ENCODE measurements around the gene USP12.

USP12 gene

DNA sequence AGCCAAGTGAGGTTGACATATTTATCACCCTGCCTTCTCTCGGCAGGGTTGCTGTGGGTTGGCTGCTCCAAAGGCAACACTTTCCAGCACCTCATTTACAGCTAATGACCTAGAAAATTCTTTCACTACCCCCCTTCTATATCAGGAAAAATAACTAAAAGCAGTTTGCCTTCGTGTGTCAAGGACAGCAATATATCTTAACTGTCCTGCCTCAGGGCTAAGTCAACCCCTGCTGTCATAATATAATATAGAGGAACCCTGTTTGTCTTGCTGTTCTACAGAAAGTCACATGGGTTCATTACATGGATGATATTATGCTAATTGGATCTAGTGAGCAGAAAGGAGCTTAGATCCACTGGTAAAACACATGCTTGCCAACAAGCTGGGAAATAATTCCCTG lies 28.1 kb upstream of the USP12 start:
- TF ChIP-seq, protein P1, sequence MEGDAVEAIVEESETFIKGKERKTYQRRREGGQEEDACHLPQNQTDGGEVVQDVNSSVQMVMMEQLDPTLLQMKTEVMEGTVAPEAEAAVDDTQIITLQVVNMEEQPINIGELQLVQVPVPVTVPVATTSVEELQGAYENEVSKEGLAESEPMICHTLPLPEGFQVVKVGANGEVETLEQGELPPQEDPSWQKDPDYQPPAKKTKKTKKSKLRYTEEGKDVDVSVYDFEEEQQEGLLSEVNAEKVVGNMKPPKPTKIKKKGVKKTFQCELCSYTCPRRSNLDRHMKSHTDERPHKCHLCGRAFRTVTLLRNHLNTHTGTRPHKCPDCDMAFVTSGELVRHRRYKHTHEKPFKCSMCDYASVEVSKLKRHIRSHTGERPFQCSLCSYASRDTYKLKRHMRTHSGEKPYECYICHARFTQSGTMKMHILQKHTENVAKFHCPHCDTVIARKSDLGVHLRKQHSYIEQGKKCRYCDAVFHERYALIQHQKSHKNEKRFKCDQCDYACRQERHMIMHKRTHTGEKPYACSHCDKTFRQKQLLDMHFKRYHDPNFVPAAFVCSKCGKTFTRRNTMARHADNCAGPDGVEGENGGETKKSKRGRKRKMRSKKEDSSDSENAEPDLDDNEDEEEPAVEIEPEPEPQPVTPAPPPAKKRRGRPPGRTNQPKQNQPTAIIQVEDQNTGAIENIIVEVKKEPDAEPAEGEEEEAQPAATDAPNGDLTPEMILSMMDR (IDR thresholded peaks at IDR 0.05): no peak
- H3K4me1 ChIP-seq: no peaks in the 10 kb centered on the region
- intact Hi-C loops (cut with DNase I; ENCODE audit: low total_unique reads): no loop called here
- no peaks in the 10 kb centered on the region for H3K9me3 ChIP-seq
- no peak overlapping the region for H3K4me3 ChIP-seq
- no peak for DNase-seq
- no peaks in the 10 kb centered on the region for H3K36me3 ChIP-seq
- H3K27me3 ChIP-seq: peaks cover 0 to 7% of the 10 kb centered on the region in 2 donors
- no peak overlapping the region for H3K27ac ChIP-seq

DNA sequence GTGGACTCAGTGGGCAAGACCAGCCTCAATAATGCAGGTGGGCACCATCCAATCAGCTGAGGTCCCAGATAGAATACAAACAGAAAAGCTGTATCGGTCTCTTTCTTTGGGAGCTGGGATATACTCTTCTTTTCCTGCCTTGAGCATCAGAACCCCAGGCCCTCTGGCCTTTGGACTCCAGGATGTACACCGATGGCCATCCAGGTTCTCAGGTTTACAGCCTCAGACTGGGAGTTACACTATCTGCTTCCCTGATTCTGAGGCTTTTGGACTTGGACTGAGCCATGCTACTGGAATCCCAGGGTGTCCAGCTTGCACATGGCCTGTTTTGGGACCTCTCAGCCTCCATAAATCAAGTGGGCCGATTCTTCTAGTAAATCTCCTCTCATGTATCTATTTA lies 27.6 kb upstream of the USP12 start:
- Histone ChIP-seq H3K9me3 (no peaks in the 10 kb centered on the region), H3K27ac (no peak overlapping the region)
- intact Hi-C loops (cut with DNase I; ENCODE audit: low total_unique reads): no loop called here

DNA sequence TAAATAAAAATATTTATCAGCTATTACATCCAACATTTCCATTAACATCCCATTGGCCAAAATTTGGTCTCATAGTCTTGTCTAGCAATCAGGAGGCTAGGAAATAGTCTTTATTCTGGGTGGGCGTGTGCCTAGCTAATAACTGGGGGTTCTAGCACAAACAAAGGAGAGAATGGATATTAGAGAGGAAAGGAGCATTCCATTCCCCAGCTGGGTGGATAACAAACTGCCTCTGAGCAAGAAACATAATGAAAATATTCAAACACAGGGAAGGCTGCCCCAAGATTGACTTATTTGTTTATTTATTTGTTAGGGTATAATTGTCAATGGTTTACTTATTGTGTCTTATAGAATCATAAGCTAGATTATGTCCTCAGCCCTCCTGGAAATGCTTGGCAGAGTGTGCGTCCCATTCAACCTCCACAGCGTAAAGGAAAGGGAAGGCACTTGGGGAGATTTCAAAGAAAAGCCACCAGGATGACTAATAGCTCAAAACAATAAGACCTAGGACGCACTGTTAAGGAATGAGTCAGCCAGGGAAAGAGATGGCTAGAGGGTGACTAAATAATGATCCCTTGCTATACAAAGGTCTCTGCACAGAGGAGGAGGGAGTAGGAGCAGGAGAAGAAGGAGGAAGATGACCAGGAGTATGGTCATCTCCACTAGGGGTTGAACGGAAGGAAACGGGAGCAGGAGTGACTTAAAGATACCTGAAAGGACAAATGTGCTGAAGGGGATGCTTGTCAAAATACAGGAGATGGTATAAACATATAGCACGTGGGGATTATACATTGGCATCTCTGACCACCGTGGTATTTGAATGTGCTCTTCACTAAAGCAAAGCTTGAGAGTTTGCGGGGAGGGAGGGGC lies 23.5 kb upstream of the USP12 start:
- intact Hi-C loops (cut with DNase I; ENCODE audit: low total_unique reads): no loop called here
- Histone ChIP-seq H3K27me3 (peaks cover 0 to 12% of the 10 kb centered on the region in 2 donors), H3K4me1 (no peaks in the 10 kb centered on the region), H3K27ac (no peak overlapping the region), H3K36me3 (no peaks in the 10 kb centered on the region), H3K4me3 (no peak overlapping the region), H3K9me3 (no peaks in the 10 kb centered on the region)
- TF ChIP-seq, protein P1 (IDR thresholded peaks at IDR 0.05): no peak
- DNase-seq: no peak

More for the DNA sequence above, 27.6 kb upstream of the USP12 start:
- TF ChIP-seq, protein P1 (IDR thresholded peaks at IDR 0.05): no peak
- no peak for DNase-seq
- no peaks in the 10 kb centered on the region for H3K4me1 ChIP-seq
- no peaks in the 10 kb centered on the region for H3K36me3 ChIP-seq
- no peak overlapping the region for H3K4me3 ChIP-seq
- H3K27me3 ChIP-seq: peaks cover 0 to 11% of the 10 kb centered on the region in 2 donors

DNA sequence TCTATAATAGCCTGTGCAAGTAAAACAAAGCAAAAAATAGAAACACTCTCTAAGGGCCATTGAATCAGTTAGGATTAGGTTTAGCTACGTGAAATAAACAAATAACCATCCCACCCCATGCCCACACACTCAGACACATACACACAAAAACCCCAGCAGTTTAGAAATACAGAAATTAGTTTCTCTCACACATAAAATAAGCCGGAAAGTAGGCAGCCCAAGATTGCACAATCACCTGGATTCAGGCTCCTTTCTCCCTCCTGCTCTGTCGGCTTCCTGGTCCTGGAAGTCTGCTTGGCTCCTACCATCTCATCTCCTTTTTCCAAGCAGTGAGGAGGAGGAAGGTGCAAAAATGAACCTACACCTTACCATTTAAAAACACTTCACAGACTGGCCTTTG lies 22.6 kb upstream of the USP12 start:
- H3K36me3 ChIP-seq: no peaks in the 10 kb centered on the region
- no peak for DNase-seq
- peaks cover 0 to 8% of the 10 kb centered on the region in 2 donors for H3K27me3 ChIP-seq
- no peaks in the 10 kb centered on the region for H3K4me1 ChIP-seq
- H3K4me3 ChIP-seq: no peak overlapping the region
- intact Hi-C loops (cut with DNase I; ENCODE audit: low total_unique reads): no loop called here
- H3K27ac ChIP-seq: no peak overlapping the region
- TF ChIP-seq, protein P1 (IDR thresholded peaks at IDR 0.05): no peak
- H3K9me3 ChIP-seq: no peaks in the 10 kb centered on the region

DNA sequence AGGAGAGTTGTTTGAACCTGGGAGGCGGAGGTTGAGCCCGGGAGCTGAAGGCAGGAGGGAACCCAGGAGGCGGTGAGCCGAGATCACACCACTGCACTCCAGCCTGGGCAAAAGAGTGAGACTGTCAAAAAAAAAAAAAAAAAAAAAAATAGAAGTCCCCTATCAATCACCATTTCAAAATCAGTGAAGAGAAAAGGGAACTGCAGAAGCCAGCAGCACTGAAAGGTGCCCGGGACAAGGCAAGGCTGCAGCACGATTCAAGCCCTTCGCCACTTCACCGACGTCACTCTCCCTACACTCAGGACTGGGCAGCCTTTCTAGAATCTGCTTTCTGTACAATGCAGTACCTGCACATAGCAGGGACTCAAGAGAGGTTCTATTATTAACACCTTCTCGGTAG lies 21.9 kb upstream of the USP12 start:
- H3K27ac ChIP-seq: no peak overlapping the region
- H3K4me1 ChIP-seq: no peaks in the 10 kb centered on the region
- no peak overlapping the region for H3K4me3 ChIP-seq
- peaks cover 0 to 7% of the 10 kb centered on the region in 2 donors for H3K27me3 ChIP-seq
- H3K36me3 ChIP-seq: no peaks in the 10 kb centered on the region
- intact Hi-C loops (cut with DNase I; ENCODE audit: low total_unique reads): no loop called here
- no peak for DNase-seq
- TF ChIP-seq, protein P1 (IDR thresholded peaks at IDR 0.05): no peak
- no peaks in the 10 kb centered on the region for H3K9me3 ChIP-seq

Measured in tibial artery (tissue), 4 donors.